Measurements from ENCODE around the gene CLEC17A.
"Not testable (repeated sequence)": the region's sequence is repeated elsewhere in the genome, so short reads cannot be mapped to it uniquely, and the experiment has no call there.

CLEC17A gene

GRCh38 chr19:14559916-14560775 lies 22.7 kb upstream of the CLEC17A start:
- no peak for DNase-seq

- no peak for DNase-seq
Observed at GRCh38 chr19:14560776-14561108, 22.1 kb upstream of the CLEC17A start.

- no peak for DNase-seq
Observed at GRCh38 chr19:14561249-14561648, 21.6 kb upstream of the CLEC17A start.

- peak; percentile 25 for DNase-seq
Observed at GRCh38 chr19:14561847-14562351, 21.0 kb upstream of the CLEC17A start.

GRCh38 chr19:14562660-14563589 lies 20.0 kb upstream of the CLEC17A start:
- no peak for DNase-seq

GRCh38 chr19:14563590-14563926 lies 19.3 kb upstream of the CLEC17A start:
- no peak for DNase-seq

- no peak for DNase-seq
Observed at GRCh38 chr19:14563989-14564651, 18.8 kb upstream of the CLEC17A start.

- DNase-seq, result not testable (repeated sequence)
Observed at GRCh38 chr19:14564652-14565297, 18.1 kb upstream of the CLEC17A start.

- no peak for DNase-seq
Observed at GRCh38 chr19:14565298-14565679, 17.6 kb upstream of the CLEC17A start.

GRCh38 chr19:14565765-14566711 lies 16.8 kb upstream of the CLEC17A start:
- no peak for DNase-seq

- no peak for DNase-seq
Observed at GRCh38 chr19:14566712-14567077, 16.2 kb upstream of the CLEC17A start.

GRCh38 chr19:14567079-14567478 lies 15.8 kb upstream of the CLEC17A start:
- DNase-seq, result no peak

- no peak for DNase-seq
Observed at GRCh38 chr19:14570864-14571527, 11.9 kb upstream of the CLEC17A start.

GRCh38 chr19:14571695-14572490 lies 11.0 kb upstream of the CLEC17A start, which contains the start of gene NDUFB7:
Gene NDUFB7, minus strand, starts transcription at chr19:14572066. Its CDS starts 66 bp downstream, at chr19:14572000.
- peak; percentile 93 for DNase-seq

- no peak for DNase-seq
Observed at GRCh38 chr19:14575428-14575980, 7.4 kb upstream of the CLEC17A start.

- no peak for DNase-seq
Observed at GRCh38 chr19:14576363-14576762, 6.5 kb upstream of the CLEC17A start.

GRCh38 chr19:14577264-14577663 lies 5.6 kb upstream of the CLEC17A start:
- DNase-seq, result no peak

GRCh38 chr19:14577885-14578427 lies 4.9 kb upstream of the CLEC17A start:
- DNase-seq, result no peak

- no peak for DNase-seq
Observed at GRCh38 chr19:14580623-14581237, 2.2 kb upstream of the CLEC17A start.
